Transverse colon (tissue), 4 donors: ENCODE data around the gene CTNNAL1.

Experiments
- CTCF ChIP-seq, 5 experiments: fragments of 200-600 bp in 3 of 5; fragments of 450-650 bp in 2 of 5; sonication (generic) in 3 of 5; IDR thresholded peaks; 1 replicate in 2 of 5; 2 replicates in 3 of 5; pipeline ENCODE4 v1.5.1; 2016 to 2017; ENCODE audit warnings: antibody characterized with exemption in 5 of 5, inconsistent platforms in 3 of 5, mild to moderate bottlenecking in 2 of 5, moderate library complexity in 1 of 5
- EP300 ChIP-seq: sonication (generic); formaldehyde crosslinking; IDR thresholded peaks from one replicate; pipeline ENCODE4 v1.6.1; 2017; ENCODE audit warnings: antibody characterized with exemption, low read depth
- POLR2A ChIP-seq: fragments of 450-650 bp; IDR thresholded peaks from one replicate; pipeline ENCODE4 v1.6.1; 2016; ENCODE audit warnings: antibody characterized with exemption, mild to moderate bottlenecking, moderate library complexity
- POLR2AphosphoS5 ChIP-seq, 3 donors: sonication (generic); formaldehyde crosslinking; IDR thresholded peaks; one replicate each; pipeline ENCODE4 v1.6.1; 2016; ENCODE audit warnings: antibody characterized with exemption in 3 of 3

GRCh38 chr9:108967916-108968315 is 45.4 kb downstream of the CTNNAL1 start:
- TF ChIP-seq CTCF (IDR thresholded peaks at IDR 0.05) (no peak), POLR2A (no peak), POLR2AphosphoS5 (IDR thresholded peaks at IDR 0.05) (no peak), EP300 (no peak)
